ENCODE data around the gene LZTR1.

Gene LZTR1

DNA sequence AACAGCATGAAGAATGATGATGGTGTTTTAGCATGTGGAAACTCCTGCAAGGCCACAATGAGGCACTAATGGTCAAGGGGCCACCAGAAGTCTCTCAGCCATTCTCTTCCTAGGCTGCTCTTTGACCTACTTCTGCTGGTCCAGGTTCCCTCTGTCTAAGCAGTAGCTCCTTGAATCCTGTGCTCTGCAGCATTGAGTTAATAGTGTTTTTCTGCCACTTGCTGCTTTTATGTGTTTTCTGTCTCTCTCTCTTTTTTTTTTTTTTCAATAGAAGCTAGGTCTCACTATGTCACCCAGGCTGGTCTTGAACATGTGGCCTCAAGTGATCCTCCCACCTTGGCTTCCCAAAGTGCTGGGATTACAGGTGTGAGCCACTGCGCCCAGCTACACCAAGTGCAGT is 35.1 kb upstream of the LZTR1 start:
- H3K9ac ChIP-seq, result no peak overlapping the region
- TF ChIP-seq, protein P1, sequence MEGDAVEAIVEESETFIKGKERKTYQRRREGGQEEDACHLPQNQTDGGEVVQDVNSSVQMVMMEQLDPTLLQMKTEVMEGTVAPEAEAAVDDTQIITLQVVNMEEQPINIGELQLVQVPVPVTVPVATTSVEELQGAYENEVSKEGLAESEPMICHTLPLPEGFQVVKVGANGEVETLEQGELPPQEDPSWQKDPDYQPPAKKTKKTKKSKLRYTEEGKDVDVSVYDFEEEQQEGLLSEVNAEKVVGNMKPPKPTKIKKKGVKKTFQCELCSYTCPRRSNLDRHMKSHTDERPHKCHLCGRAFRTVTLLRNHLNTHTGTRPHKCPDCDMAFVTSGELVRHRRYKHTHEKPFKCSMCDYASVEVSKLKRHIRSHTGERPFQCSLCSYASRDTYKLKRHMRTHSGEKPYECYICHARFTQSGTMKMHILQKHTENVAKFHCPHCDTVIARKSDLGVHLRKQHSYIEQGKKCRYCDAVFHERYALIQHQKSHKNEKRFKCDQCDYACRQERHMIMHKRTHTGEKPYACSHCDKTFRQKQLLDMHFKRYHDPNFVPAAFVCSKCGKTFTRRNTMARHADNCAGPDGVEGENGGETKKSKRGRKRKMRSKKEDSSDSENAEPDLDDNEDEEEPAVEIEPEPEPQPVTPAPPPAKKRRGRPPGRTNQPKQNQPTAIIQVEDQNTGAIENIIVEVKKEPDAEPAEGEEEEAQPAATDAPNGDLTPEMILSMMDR (IDR thresholded peaks at IDR 0.05), result no peak

DNA sequence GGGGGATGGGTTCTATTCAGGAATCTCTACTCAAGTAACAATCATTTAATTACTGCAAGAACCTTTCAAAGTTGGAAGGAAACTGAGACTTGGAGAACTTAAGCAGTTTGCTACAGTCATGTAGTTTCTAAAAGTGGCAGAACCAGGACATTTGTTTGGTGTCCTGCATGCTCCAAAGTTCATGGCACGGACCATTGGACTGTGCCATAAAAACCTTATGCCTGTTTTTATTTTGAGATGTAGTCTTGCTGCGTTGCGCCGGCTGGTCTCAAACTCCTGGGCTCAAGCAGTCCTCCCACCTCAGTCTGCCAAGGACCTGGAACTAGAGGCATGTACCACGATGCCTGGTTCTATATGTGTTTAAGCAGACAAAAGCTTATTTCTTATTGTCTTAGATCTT is 33.6 kb upstream of the LZTR1 start:
- Histone ChIP-seq H3K4me2 (ENCODE audit: low read length) (no peak overlapping the region), H3K9me3 (ENCODE audit: control insufficient read depth, low read length) (no peaks in the 10 kb centered on the region), H3K27ac (no peak overlapping the region), H3K79me2 (peaks cover 31% of the 10 kb centered on the region), H3K4me3 (ENCODE audit: low read depth, low read length) (no peak overlapping the region), H2AFZ (no peak overlapping the region), H3K27me3 (ENCODE audit: control insufficient read depth, insufficient read depth, low read length) (no peaks in the 10 kb centered on the region), H3K36me3 (ENCODE audit: control insufficient read depth, insufficient read depth, low read length) (no peaks in the 10 kb centered on the region), H3K4me1 (no peaks in the 10 kb centered on the region), H3K9ac (no peak overlapping the region)
- TF ChIP-seq, protein P1 (IDR thresholded peaks at IDR 0.05), result no peak

More for the DNA sequence above, 35.1 kb upstream of the LZTR1 start:
- H3K4me2 ChIP-seq (ENCODE audit: low read length), result no peak overlapping the region
- no peak overlapping the region for H3K27ac ChIP-seq
- no peak overlapping the region for H3K4me3 ChIP-seq (ENCODE audit: low read depth, low read length)
- peaks cover 42% of the 10 kb centered on the region for H3K79me2 ChIP-seq
- H2AFZ ChIP-seq, result no peak overlapping the region
- H3K27me3 ChIP-seq (ENCODE audit: control insufficient read depth, insufficient read depth, low read length), result no peaks in the 10 kb centered on the region
- H3K9me3 ChIP-seq (ENCODE audit: control insufficient read depth, low read length), result no peaks in the 10 kb centered on the region
- no peaks in the 10 kb centered on the region for H3K4me1 ChIP-seq
- no peaks in the 10 kb centered on the region for H3K36me3 ChIP-seq (ENCODE audit: control insufficient read depth, insufficient read depth, low read length)

DNA sequence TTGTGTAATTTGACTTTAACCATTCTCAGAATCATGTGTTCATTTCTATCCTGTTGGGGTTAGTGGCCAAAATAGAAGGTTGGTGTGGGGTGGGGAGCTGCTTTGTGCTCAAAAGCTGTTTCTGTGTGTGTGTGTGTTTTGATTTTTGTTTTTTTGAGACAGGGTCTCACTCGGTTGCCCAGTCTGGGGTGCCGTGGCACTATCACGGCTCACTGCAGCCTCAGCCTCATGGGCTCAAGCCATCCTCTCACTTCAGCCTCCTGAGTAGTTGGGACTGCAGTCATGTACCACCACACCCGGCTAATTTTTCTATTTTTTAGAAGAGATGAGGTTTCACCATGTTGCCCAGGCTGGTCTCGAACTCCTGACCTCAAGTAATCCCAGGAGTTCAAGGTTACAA is 33.1 kb upstream of the LZTR1 start:
- H3K4me3 ChIP-seq (ENCODE audit: low read depth, low read length), result no peak overlapping the region
- no peak overlapping the region for H3K4me2 ChIP-seq (ENCODE audit: low read length)
- H3K36me3 ChIP-seq (ENCODE audit: control insufficient read depth, insufficient read depth, low read length), result no peaks in the 10 kb centered on the region
- H3K79me2 ChIP-seq, result peaks cover 31% of the 10 kb centered on the region
- TF ChIP-seq, protein P1 (IDR thresholded peaks at IDR 0.05), result no peak
- no peaks in the 10 kb centered on the region for H3K27me3 ChIP-seq (ENCODE audit: control insufficient read depth, insufficient read depth, low read length)
- no peaks in the 10 kb centered on the region for H3K9me3 ChIP-seq (ENCODE audit: control insufficient read depth, low read length)
- H3K9ac ChIP-seq, result no peak overlapping the region
- no peaks in the 10 kb centered on the region for H3K4me1 ChIP-seq
- H3K27ac ChIP-seq, result no peak overlapping the region
- H2AFZ ChIP-seq, result no peak overlapping the region

DNA sequence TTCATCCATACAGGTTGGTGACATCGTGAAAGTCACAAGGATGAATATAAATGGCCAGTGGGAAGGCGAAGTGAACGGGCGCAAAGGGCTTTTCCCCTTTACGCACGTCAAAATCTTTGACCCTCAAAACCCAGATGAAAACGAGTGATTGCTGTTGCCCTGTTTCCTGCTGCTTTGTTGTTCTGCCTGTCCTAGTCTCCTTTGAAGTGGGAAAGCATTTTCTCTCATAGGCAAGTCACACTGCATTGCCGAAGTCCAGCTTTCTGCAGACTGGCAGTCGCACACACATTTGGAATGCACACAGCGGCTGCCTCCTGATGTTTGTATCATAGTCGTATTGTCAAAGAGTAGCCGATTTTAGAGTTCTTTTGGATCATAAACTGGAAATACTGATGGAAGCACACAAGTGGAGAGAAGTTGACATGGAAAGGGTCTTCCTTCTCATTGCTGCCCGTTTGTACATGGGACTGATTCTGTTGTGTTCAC is 32.4 kb upstream of the LZTR1 start:
- no peaks in the 10 kb centered on the region for H3K27me3 ChIP-seq (ENCODE audit: control insufficient read depth, insufficient read depth, low read length)
- H3K4me3 ChIP-seq (ENCODE audit: low read depth, low read length), result no peak overlapping the region
- TF ChIP-seq, protein P1 (IDR thresholded peaks at IDR 0.05), result no peak
- no peak overlapping the region for H2AFZ ChIP-seq
- H3K27ac ChIP-seq, result no peak overlapping the region
- H3K9ac ChIP-seq, result no peak overlapping the region
- H3K4me1 ChIP-seq, result no peaks in the 10 kb centered on the region
- no peaks in the 10 kb centered on the region for H3K36me3 ChIP-seq (ENCODE audit: control insufficient read depth, insufficient read depth, low read length)
- no peaks in the 10 kb centered on the region for H3K9me3 ChIP-seq (ENCODE audit: control insufficient read depth, low read length)
- no peak overlapping the region for H3K4me2 ChIP-seq (ENCODE audit: low read length)
- H3K79me2 ChIP-seq, result peaks cover 24% of the 10 kb centered on the region

DNA sequence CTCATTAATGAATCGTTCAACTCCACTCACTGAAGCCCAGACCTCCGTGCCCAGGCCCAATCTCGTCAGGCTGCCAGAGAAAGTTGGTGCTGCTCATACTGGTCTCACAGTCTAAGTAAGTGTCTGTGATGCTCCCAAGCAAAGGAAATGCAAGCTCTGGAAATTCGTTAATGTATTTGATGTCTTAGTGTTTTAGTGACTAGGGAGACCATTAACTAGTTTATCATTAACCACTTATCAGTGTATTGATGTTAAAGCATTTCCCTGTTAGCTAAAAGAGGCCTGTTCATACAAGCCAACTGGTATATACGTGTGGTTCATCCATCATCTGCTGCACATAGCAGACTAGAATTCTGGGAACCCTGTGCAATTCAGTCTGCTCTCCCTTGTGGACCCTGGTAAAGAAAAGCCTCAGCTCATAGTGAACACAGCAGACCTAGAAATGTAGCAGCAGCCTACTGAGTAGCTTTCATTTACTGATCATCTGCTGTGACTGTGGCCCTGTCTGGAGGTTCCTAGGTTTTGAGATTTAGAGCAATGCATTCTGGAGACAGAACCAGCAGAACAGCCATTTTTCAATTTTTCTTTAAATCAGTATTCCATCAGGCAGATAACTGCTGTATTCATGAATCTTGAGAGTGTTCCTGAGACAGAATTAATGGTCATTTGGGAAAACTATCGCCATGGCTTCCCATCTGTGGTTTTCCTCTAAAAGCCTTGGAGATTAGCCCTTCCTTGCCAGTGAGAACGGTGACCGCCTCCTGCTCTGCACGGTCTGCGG is 30.8 kb upstream of the LZTR1 start:
- Histone ChIP-seq H3K79me2 (peaks cover 14% of the 10 kb centered on the region), H3K27me3 (ENCODE audit: control insufficient read depth, insufficient read depth, low read length) (no peaks in the 10 kb centered on the region), H3K4me1 (no peaks in the 10 kb centered on the region), H3K9ac (no peak overlapping the region), H3K9me3 (ENCODE audit: control insufficient read depth, low read length) (no peaks in the 10 kb centered on the region), H2AFZ (no peak overlapping the region), H3K36me3 (ENCODE audit: control insufficient read depth, insufficient read depth, low read length) (no peaks in the 10 kb centered on the region), H3K4me2 (ENCODE audit: low read length) (no peak overlapping the region), H3K4me3 (ENCODE audit: low read depth, low read length) (no peak overlapping the region), H3K27ac (no peak overlapping the region)
- TF ChIP-seq, protein P1 (IDR thresholded peaks at IDR 0.05), result no peak
